Smooth muscle cell (in vitro differentiated cells): ENCODE data around the gene LPCAT2. TPM values are rescaled to one million over a fixed set of nuclear protein-coding genes. Genes with fewer than 3 reads are reported as not detected.

Experiments used
- DNase-seq: peaks from one replicate; lab custom pipeline; 2025; ENCODE audit not compliant: unreplicated experiment; lab: John Stamatoyannopoulos, UW
- H2AFZ ChIP-seq: fragments of 200-600 bp; sonication (generic); 2 replicates; pipeline ENCODE4 v1.6.0; 2016; ENCODE audit warnings: antibody characterized with exemption, low read depth, mild to moderate bottlenecking
- H3F3A ChIP-seq: fragments of 200-600 bp; sonication (generic); 2 replicates; pipeline ENCODE4 v1.6.0; 2017; ENCODE audit warnings: antibody characterized with exemption, low read depth
- H3K27ac ChIP-seq: fragments of 200-600 bp; sonication (generic); 2 replicates; pipeline ENCODE4 v1.5.1; 2016; ENCODE audit warnings: low read depth, mild to moderate bottlenecking
- H3K27me3 ChIP-seq: fragments of 200-600 bp; sonication (generic); 2 replicates; pipeline ENCODE4 v1.6.1; 2016; ENCODE audit warnings: low read depth, mild to moderate bottlenecking
- H3K36me3 ChIP-seq: fragments of 200-600 bp; sonication (generic); 2 replicates; pipeline ENCODE4 v1.5.1; 2016; ENCODE audit warnings: low read depth
- H3K4me1 ChIP-seq: fragments of 200-600 bp; sonication (generic); 2 replicates; pipeline ENCODE4 v1.5.1; 2016; ENCODE audit warnings: low read depth
- H3K4me2 ChIP-seq: fragments of 200-600 bp; sonication (generic); 2 replicates; pipeline ENCODE4 v1.6.0; 2016; ENCODE audit warnings: mild to moderate bottlenecking
- H3K4me3 ChIP-seq: fragments of 200-600 bp; sonication (generic); 2 replicates; pipeline ENCODE4 v1.5.1; 2016; ENCODE audit warnings: mild to moderate bottlenecking
- H3K79me2 ChIP-seq: fragments of 200-600 bp; sonication (generic); 2 replicates; pipeline ENCODE4 v1.6.0; 2016; ENCODE audit warnings: low read depth, mild to moderate bottlenecking
- H3K9ac ChIP-seq: fragments of 200-600 bp; sonication (generic); 2 replicates; pipeline ENCODE4 v1.6.0; 2016; ENCODE audit warnings: low read depth
- H3K9me3 ChIP-seq: fragments of 200-600 bp; sonication (generic); replicated peaks from 2 replicates; pipeline ENCODE4 v1.5.1; 2016; ENCODE audit warnings: low read depth
- H4K20me1 ChIP-seq: fragments of 200-600 bp; sonication (generic); 2 replicates; pipeline ENCODE4 v1.6.0; 2016; ENCODE audit warnings: low read depth
- WGBS: methylation state at CpG from one replicate; pipeline ENCODE4 v1.1.7; 2016; ENCODE audit warnings: low lambda C conversion rate; 5-methylcytosine and 5-hydroxymethylcytosine counted together
- polyA plus RNA-seq: library from polyadenylated mRNA; unstranded; fragments of >200 nt; fragmentation: Nextera tagmentation; extraction: Ambion mirVana; gene quantifications from 2 replicates; pipeline ENCODE4 v1.2.1, GENCODE V29; 2016
- total RNA-seq: library from RNA; depleted of rRNA; stranded (reverse); fragments of >200 nt; gene quantifications from 2 replicates; pipeline ENCODE4 v1.2.3, GENCODE V29; 2014
- TF ChIP-seq, protein P1 (sequence below): fragments of 200-600 bp; sonication (generic); IDR thresholded peaks from 2 replicates; pipeline ENCODE4 v1.5.1; 2017; ENCODE audit warnings: borderline replicate concordance, mild to moderate bottlenecking, antibody characterized with exemption; ENCODE audit not compliant: insufficient read depth, poor library complexity, severe bottlenecking

Gene LPCAT2
- total and polyA plus RNA-seq, 2 experiments from 2014 or later, result 12.3 to 55.6 TPM

DNA sequence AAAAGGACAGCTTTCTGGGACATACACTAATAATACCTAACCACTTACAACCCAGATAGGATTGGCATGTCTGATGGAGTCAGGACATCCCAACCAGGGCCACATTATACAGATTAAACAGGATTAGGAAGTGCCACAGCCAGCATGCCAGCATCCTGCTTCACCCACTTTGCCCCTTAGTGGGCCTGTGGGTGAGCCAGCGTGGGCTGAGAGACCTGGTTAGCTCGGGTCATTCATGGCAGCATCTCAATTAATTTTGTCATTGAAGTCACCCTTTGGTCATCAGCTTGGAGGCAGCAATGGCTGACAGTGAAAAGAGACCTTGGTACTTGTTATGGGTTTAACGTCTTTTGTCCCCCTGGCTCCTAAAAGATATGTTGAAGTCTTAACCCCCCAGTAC lies 117.0 kb downstream of the LPCAT2 start:
- no peak overlapping the region for H3K9ac ChIP-seq
- no peaks in the 10 kb centered on the region for H3K36me3 ChIP-seq
- no peak overlapping the region for H2AFZ ChIP-seq
- TF ChIP-seq, protein P1, sequence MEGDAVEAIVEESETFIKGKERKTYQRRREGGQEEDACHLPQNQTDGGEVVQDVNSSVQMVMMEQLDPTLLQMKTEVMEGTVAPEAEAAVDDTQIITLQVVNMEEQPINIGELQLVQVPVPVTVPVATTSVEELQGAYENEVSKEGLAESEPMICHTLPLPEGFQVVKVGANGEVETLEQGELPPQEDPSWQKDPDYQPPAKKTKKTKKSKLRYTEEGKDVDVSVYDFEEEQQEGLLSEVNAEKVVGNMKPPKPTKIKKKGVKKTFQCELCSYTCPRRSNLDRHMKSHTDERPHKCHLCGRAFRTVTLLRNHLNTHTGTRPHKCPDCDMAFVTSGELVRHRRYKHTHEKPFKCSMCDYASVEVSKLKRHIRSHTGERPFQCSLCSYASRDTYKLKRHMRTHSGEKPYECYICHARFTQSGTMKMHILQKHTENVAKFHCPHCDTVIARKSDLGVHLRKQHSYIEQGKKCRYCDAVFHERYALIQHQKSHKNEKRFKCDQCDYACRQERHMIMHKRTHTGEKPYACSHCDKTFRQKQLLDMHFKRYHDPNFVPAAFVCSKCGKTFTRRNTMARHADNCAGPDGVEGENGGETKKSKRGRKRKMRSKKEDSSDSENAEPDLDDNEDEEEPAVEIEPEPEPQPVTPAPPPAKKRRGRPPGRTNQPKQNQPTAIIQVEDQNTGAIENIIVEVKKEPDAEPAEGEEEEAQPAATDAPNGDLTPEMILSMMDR, result no peak
- no peaks in the 10 kb centered on the region for H3K79me2 ChIP-seq
- no peaks in the 10 kb centered on the region for H3K4me1 ChIP-seq
- H4K20me1 ChIP-seq, result no peaks in the 10 kb centered on the region
- no peak overlapping the region for H3K4me2 ChIP-seq
- H3K9me3 ChIP-seq, result no peaks in the 10 kb centered on the region
- no peaks in the 10 kb centered on the region for H3F3A ChIP-seq
- no peaks in the 10 kb centered on the region for H3K27me3 ChIP-seq
- 92% methylated on average over 3 of the region's 3 CpGs for WGBS
- no peak overlapping the region for H3K4me3 ChIP-seq
- no peak overlapping the region for H3K27ac ChIP-seq
- no peak for DNase-seq

DNA sequence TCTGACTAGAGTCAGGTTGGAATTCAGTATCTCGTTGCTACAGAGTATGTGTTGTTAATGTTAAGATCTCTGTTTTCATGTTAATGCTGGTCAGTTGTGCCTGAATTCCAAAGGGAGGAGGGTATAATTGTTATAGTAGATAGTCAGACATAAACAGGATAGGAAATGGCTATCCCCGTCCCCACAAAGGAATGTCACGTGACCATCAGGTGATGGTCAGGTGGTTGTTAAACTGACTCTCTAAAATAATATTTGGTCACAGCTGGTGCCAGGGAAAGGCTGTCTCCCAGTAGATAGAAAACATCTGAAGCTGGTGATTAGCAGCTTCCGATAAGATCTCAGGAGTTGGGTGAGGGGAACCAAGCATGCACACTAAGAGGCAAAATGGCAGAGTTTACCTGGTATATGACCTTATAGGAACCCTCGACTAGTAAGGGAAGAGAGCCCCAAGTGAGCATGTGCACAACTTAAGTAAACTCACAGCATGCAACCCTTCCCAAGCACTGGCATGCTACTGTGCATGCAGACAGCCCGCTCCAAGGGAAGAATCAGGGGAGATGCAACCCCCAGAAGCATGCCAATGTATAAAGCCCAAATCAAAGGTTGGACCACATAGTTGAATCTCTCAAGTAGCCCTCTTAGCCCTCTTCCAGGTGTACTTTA lies 119.6 kb downstream of the LPCAT2 start:
- Histone ChIP-seq H3K27me3 (no peaks in the 10 kb centered on the region), H3K9me3 (peaks cover 4% of the 10 kb centered on the region), H3K4me2 (no peak overlapping the region), H3K4me1 (no peaks in the 10 kb centered on the region), H2AFZ (no peak overlapping the region), H3F3A (no peaks in the 10 kb centered on the region), H3K36me3 (no peaks in the 10 kb centered on the region), H3K27ac (no peak overlapping the region), H3K4me3 (no peak overlapping the region), H3K9ac (no peak overlapping the region), H3K79me2 (no peaks in the 10 kb centered on the region), H4K20me1 (no peaks in the 10 kb centered on the region)
- TF ChIP-seq, protein P1, result no peak
- DNase-seq, result no peak
- 86% methylated on average over 6 of the region's 6 CpGs for WGBS

DNA sequence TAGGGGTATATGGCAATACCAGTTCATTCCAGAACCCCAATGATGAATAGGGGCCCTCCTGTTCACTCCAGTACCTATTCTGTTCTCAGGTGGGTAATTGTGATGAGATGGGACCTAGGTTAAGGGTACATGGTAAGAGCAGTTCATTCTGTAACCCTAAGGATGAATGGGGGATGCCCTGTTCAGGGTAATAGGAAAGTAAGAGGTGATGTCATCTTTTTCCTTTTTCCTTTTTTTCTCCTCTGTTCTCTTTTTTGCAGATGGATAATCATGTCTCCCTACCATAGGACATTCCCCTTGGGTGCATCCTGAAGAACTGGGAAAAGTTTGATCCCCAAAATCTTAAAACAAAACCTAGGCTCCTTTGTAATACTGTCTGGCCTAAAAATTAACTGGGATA lies 121.9 kb downstream of the LPCAT2 start:
- H3K79me2 ChIP-seq, result no peaks in the 10 kb centered on the region
- H4K20me1 ChIP-seq, result no peaks in the 10 kb centered on the region
- H3K9me3 ChIP-seq, result peaks cover 4% of the 10 kb centered on the region
- H3K27ac ChIP-seq, result no peak overlapping the region
- H3K4me1 ChIP-seq, result no peaks in the 10 kb centered on the region
- no peak for DNase-seq
- H3K36me3 ChIP-seq, result no peaks in the 10 kb centered on the region
- no peaks in the 10 kb centered on the region for H3K27me3 ChIP-seq
- no peaks in the 10 kb centered on the region for H3F3A ChIP-seq
- H2AFZ ChIP-seq, result no peak overlapping the region
- TF ChIP-seq, protein P1, result no peak
- H3K9ac ChIP-seq, result no peak overlapping the region
- H3K4me2 ChIP-seq, result no peak overlapping the region
- no peak overlapping the region for H3K4me3 ChIP-seq

DNA sequence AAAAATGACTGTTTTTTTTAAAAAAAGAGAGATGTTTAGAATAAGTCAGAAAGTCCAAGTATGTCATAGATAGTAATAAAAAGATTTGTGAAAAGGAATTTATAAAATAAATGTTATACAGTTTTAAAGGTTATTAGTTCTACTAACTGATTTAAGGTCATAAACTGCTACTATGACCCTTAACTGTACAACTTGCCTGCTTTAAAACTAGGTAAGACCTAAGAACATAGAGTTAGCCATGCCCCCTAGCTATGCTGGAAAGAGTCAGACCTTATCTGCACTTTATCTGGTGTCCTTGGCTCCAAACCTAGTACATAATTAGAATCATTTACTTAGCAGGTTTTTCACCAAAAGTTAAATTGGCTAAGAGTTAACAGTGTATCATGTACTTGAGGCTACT lies 123.4 kb downstream of the LPCAT2 start:
- Histone ChIP-seq H3K9me3 (peaks cover 4% of the 10 kb centered on the region), H3K27ac (no peak overlapping the region), H3K4me2 (no peak overlapping the region), H3K36me3 (no peaks in the 10 kb centered on the region), H3K27me3 (no peaks in the 10 kb centered on the region), H3K9ac (no peak overlapping the region), H3K4me3 (no peak overlapping the region), H4K20me1 (no peaks in the 10 kb centered on the region), H3K79me2 (no peaks in the 10 kb centered on the region), H2AFZ (no peak overlapping the region), H3K4me1 (peaks cover 6% of the 10 kb centered on the region), H3F3A (no peaks in the 10 kb centered on the region)
- no peak for DNase-seq
- TF ChIP-seq, protein P1, result no peak
